Liver (tissue), 3 donors: ENCODE measurements around the gene CCR7.

ENCODE experiments used
- ATF3 ChIP-seq: IDR thresholded peaks from 2 replicates; pipeline ENCODE4 v1.6.1; 2016; ENCODE audit warnings: antibody characterized with exemption
- EGR1 ChIP-seq, 2 donors: IDR thresholded peaks; 2 replicates each; pipeline ENCODE4 v1.6.1; 2016 to 2018; ENCODE audit warnings: antibody characterized with exemption in 2 of 2, low read depth in 2 of 2
- GABPA ChIP-seq, 2 donors: IDR thresholded peaks in 1 of 2; conservative IDR thresholded peaks in 1 of 2; 2 replicates each; pipeline ENCODE4 v1.6.1; 2016; ENCODE audit warnings: antibody characterized with exemption in 2 of 2, mild to moderate bottlenecking in 1 of 2, moderate library complexity in 1 of 2
- JUND ChIP-seq, 2 donors: IDR thresholded peaks; 2 replicates each; pipeline ENCODE4 v1.6.1; 2016; ENCODE audit warnings: antibody characterized with exemption in 2 of 2
- MAX ChIP-seq: IDR thresholded peaks from 2 replicates; pipeline ENCODE4 v1.6.1; 2016; ENCODE audit warnings: antibody characterized with exemption
- NR2F2 ChIP-seq: IDR thresholded peaks from 2 replicates; pipeline ENCODE4 v1.6.1; 2016; ENCODE audit warnings: antibody characterized with exemption
- RAD21 ChIP-seq, 2 donors: IDR thresholded peaks; 2 replicates each; pipeline ENCODE4 v1.6.1; 2016; ENCODE audit warnings: antibody characterized with exemption in 2 of 2, mild to moderate bottlenecking in 2 of 2
- TAF1 ChIP-seq: conservative IDR thresholded peaks from 2 replicates; pipeline ENCODE4 v1.6.1; 2016; ENCODE audit warnings: antibody characterized with exemption, mild to moderate bottlenecking
- TF ChIP-seq, protein P1 (sequence below): fragments of 150-350 bp; IDR thresholded peaks from 2 replicates; pipeline ENCODE4 v1.5.1; 2017; ENCODE audit warnings: improper control_type of control experiment, low read depth, low read length; ENCODE audit not compliant: missing input control
- TF ChIP-seq, protein P2 (sequence below): IDR thresholded peaks from 2 replicates; pipeline ENCODE4 v1.6.1; 2016; ENCODE audit warnings: antibody characterized with exemption
- donor health status: healthy.
- donor health status: healthy.

- TF ChIP-seq TAF1: no peak
- TF ChIP-seq, protein P1, sequence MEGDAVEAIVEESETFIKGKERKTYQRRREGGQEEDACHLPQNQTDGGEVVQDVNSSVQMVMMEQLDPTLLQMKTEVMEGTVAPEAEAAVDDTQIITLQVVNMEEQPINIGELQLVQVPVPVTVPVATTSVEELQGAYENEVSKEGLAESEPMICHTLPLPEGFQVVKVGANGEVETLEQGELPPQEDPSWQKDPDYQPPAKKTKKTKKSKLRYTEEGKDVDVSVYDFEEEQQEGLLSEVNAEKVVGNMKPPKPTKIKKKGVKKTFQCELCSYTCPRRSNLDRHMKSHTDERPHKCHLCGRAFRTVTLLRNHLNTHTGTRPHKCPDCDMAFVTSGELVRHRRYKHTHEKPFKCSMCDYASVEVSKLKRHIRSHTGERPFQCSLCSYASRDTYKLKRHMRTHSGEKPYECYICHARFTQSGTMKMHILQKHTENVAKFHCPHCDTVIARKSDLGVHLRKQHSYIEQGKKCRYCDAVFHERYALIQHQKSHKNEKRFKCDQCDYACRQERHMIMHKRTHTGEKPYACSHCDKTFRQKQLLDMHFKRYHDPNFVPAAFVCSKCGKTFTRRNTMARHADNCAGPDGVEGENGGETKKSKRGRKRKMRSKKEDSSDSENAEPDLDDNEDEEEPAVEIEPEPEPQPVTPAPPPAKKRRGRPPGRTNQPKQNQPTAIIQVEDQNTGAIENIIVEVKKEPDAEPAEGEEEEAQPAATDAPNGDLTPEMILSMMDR: no peak
- no peak for TF ChIP-seq RAD21 (IDR thresholded peaks at IDR 0.05)
- no peak for TF ChIP-seq GABPA (IDR thresholded peaks at IDR 0.05 in 1 of 2, conservative IDR thresholded peaks at IDR 0.05 in 1 of 2)
- no peak for TF ChIP-seq JUND (IDR thresholded peaks at IDR 0.05)
- TF ChIP-seq, protein P2, sequence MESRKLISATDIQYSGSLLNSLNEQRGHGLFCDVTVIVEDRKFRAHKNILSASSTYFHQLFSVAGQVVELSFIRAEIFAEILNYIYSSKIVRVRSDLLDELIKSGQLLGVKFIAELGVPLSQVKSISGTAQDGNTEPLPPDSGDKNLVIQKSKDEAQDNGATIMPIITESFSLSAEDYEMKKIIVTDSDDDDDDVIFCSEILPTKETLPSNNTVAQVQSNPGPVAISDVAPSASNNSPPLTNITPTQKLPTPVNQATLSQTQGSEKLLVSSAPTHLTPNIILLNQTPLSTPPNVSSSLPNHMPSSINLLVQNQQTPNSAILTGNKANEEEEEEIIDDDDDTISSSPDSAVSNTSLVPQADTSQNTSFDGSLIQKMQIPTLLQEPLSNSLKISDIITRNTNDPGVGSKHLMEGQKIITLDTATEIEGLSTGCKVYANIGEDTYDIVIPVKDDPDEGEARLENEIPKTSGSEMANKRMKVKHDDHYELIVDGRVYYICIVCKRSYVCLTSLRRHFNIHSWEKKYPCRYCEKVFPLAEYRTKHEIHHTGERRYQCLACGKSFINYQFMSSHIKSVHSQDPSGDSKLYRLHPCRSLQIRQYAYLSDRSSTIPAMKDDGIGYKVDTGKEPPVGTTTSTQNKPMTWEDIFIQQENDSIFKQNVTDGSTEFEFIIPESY: no peak
- no peak for TF ChIP-seq EGR1 (IDR thresholded peaks at IDR 0.05; ENCODE audit: low read depth in 2 of 2)
- no peak for TF ChIP-seq MAX
- no peak for TF ChIP-seq NR2F2
- TF ChIP-seq ATF3: no peak
Measured at GRCh38 chr17:40612599-40613244, 47.5 kb upstream of the CCR7 start.
